ENCODE data around the gene PPCS. TPM values are rescaled to one million over a fixed set of nuclear protein-coding genes. Genes with fewer than 3 reads are reported as not detected.

The PPCS gene
- total and polyA plus RNA-seq, 2 of the 8 experiments (the other 6 are each of a cell fraction or from before 2014, with no cell fraction given): 24.5 to 35.3 TPM

- Histone ChIP-seq H4K20me1 (replicated peaks in 1 of 2; ENCODE audit: control insufficient read depth in 1 of 2, insufficient read depth in 2 of 2, low read length in 2 of 2) (no peaks in the 10 kb centered on the region), H3K27me3 (replicated peaks in 1 of 4; ENCODE audit: control insufficient read depth in 3 of 4, extremely low read depth in 1 of 4, insufficient read depth in 3 of 4, low read length in 3 of 4) (no peaks in the 10 kb centered on the region), H3K9me3 (ENCODE audit: insufficient read depth in 2 of 2, low read depth in 1 of 2, low read length in 1 of 2) (no peaks in the 10 kb centered on the region), H3K79me1 (ENCODE audit: low read depth, low read length) (no peaks in the 10 kb centered on the region; the same call in 1 of the 2 replicates), H3K79me2 (ENCODE audit: control insufficient read depth in 1 of 2, insufficient read depth in 2 of 2, low read length in 2 of 2) (no peaks in the 10 kb centered on the region), H2BK12ac (ENCODE audit: low read depth, low read length) (no peak overlapping the region; the same call in 1 of the 2 replicates), H3K14ac (ENCODE audit: insufficient read length) (no peak overlapping the region), H4K8ac (ENCODE audit: extremely low read depth, insufficient read depth, low read length) (no peak overlapping the region), H3K56ac (replicated peaks; ENCODE audit: insufficient read length, low read depth, low read length) (no peak overlapping the region), H3K36me3 (ENCODE audit: control insufficient read depth in 2 of 4, insufficient read depth in 4 of 4, low read length in 3 of 4) (no peaks in the 10 kb centered on the region), H2BK120ac (replicated peaks; ENCODE audit: low read depth, low read length) (no peak overlapping the region), H3K27ac (ENCODE audit: low read depth, low read length) (no peak overlapping the region), H3K4me2 (ENCODE audit: insufficient read depth in 1 of 2, low read depth in 2 of 2, low read length in 2 of 2) (no peak overlapping the region), H2BK20ac (ENCODE audit: low read length) (no peak overlapping the region; the same call in 1 of the 2 replicates), H3K18ac (ENCODE audit: extremely low read depth, low read length) (no peak overlapping the region), H2BK5ac (ENCODE audit: low read depth, low read length) (no peak overlapping the region), H3K9ac (replicated peaks in 1 of 4; ENCODE audit: extremely low read depth in 1 of 4, low read depth in 3 of 4, low read length in 3 of 4) (no peak overlapping the region), H2AFZ (ENCODE audit: low read length) (no peak overlapping the region), H4K5ac (ENCODE audit: insufficient read length, low read depth, low read length) (no peak overlapping the region), H3K4ac (replicated peaks; ENCODE audit: insufficient read length, low read depth, low read length) (no peak overlapping the region), H3K4me1 (replicated peaks in 1 of 4; ENCODE audit: control insufficient read depth in 3 of 4, insufficient read depth in 4 of 4, low read length in 3 of 4) (peaks cover 0 to 10% (median 5%) of the 10 kb centered on the region in 4 experiments; a peak in 3 of 7 replicates), H3K23me2 (ENCODE audit: low read depth, low read length) (no peaks in the 10 kb centered on the region), H3K4me3 (ENCODE audit: extremely low read depth in 1 of 4, insufficient read depth in 2 of 4, low read depth in 3 of 4, low read length in 4 of 4) (no peak overlapping the region), H2BK15ac (ENCODE audit: low read length) (no peak overlapping the region), H4K91ac (replicated peaks; ENCODE audit: insufficient read length, low read length) (no peak overlapping the region), H3K23ac (ENCODE audit: insufficient read length) (no peak overlapping the region), H2AK5ac (ENCODE audit: low read depth, low read length) (no peak overlapping the region; the same call in 1 of the 2 replicates)
- 86% methylated on average over 17 of the region's 17 CpGs; no CpG with 5 or more reads in 1 of the 2 experiments for WGBS, 2 experiments (ENCODE audit: extremely low coverage in 1 of 2, insufficient coverage in 1 of 2, insufficient read length in 1 of 2, insufficient replicate concordance in 2 of 2, low coverage in 1 of 2, low lambda C conversion rate in 2 of 2, missing lambda C conversion rate in 1 of 2)
- DNase-seq (ENCODE audit: low read depth in 1 of 2, low spot score in 2 of 2) (no peak), FAIRE-seq (no peak)
- ChIA-PET CTCF (ENCODE audit: partially characterized antibody) (no interaction called here), POLR2A (ENCODE audit: partially characterized antibody) (interaction anchor here (0.9 kb wide), 1 partner anchor 268 kb away, joined by 3 read pairs; the partner anchor contains the start of gene YBX1)
- TF ChIP-seq KDM5A (IDR thresholded peaks at IDR 0.05; ENCODE audit: low read length) (no peak), SIX5 (IDR thresholded peaks at IDR 0.05; ENCODE audit: low read depth, low read length) (no peak), HDAC2 (IDR thresholded peaks at IDR 0.05; ENCODE audit: borderline replicate concordance in 1 of 2, low read depth in 2 of 2, low read length in 2 of 2) (no peak), EZH2 (IDR thresholded peaks at IDR 0.05; ENCODE audit: low read depth, low read length, severe bottlenecking) (no peak), SRF (IDR thresholded peaks at IDR 0.05; ENCODE audit: low read depth, low read length) (no peak), POLR2A (IDR thresholded peaks at IDR 0.05; ENCODE audit: control extremely low read depth in 1 of 2, low read depth in 2 of 2, low read length in 2 of 2) (no peak), MAFK (IDR thresholded peaks at IDR 0.05; ENCODE audit: low read depth, low read length) (no peak), EGR1 (IDR thresholded peaks at IDR 0.05; ENCODE audit: borderline replicate concordance, low read depth, low read length) (no peak), CREB1 (IDR thresholded peaks at IDR 0.05) (no peak), TCF12 (IDR thresholded peaks at IDR 0.05; ENCODE audit: low read depth, low read length) (no peak), RXRA (IDR thresholded peaks at IDR 0.05; ENCODE audit: insufficient read depth, low read depth, low read length) (no peak), SAP30 (IDR thresholded peaks at IDR 0.05; ENCODE audit: insufficient read depth, insufficient replicate concordance, low read length) (no peak), CEBPB (IDR thresholded peaks at IDR 0.05; ENCODE audit: low read depth, low read length) (no peak)
These were observed 41.5 kb upstream of the PPCS start for GRCh38 chr1:42414551-42415496.
